ENCODE data around the gene ITGA8. TPM values are rescaled to one million over a fixed set of nuclear protein-coding genes. Genes with fewer than 3 reads are reported as not detected.

The ITGA8 gene
- total and polyA plus RNA-seq, 7 experiments from 2014 or later, result not detected

DNA sequence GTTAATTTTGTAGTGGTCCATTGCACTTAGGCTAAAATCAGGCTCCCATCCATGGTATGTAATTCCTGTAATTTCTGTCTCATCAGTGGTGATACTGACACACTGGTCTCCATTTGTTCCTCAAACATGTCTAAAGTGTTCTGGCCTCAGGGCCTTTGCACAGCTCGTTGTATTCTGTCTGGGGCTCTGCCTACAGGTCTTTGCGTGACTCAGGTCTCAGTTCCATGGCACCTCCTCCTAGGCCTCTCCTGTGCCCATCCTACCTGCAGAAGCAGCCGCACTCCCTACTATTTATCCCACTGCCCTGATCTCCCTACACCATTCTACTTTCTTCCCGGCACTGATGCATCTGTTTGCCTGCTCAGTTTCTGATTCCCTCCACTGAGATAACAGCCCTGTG is 173.8 kb downstream of the ITGA8 start:
- Mint-ChIP-seq H3K4me3 (no peak overlapping the region), H3K36me3 (peaks cover 0 to 4% (median 0%) of the 10 kb centered on the region in 5 donors), H3K27me3 (peaks cover 0 to 12% (median 7%) of the 10 kb centered on the region in 5 donors), H3K9me3 (peaks cover 0 to 24% (median 12%) of the 10 kb centered on the region in 11 donors), H3K4me1 (no peaks in the 10 kb centered on the region), H3K27ac (no peak overlapping the region)
- H3K36me3 ChIP-seq (ENCODE audit: control insufficient read depth in 2 of 3, insufficient read depth in 3 of 3, low read length in 3 of 3), result no peaks in the 10 kb centered on the region
- no peaks in the 10 kb centered on the region for H3K4me1 ChIP-seq (ENCODE audit: control insufficient read depth in 2 of 2, insufficient read depth in 2 of 2, low read length in 2 of 2)
- CTCF ChIA-PET, result no interaction called here
- H3K27me3 ChIP-seq (ENCODE audit: control insufficient read depth in 2 of 2, insufficient read depth in 2 of 2, low read length in 2 of 2), result no peaks in the 10 kb centered on the region
- POLR2A ChIA-PET, result no interaction called here
- intact Hi-C loops (cut with micrococcal nuclease), result no loop called here
- no peak overlapping the region for H3K27ac ChIP-seq (ENCODE audit: low read depth, low read length)
- DNase-seq (no peak), ATAC-seq (no peak)
- no peaks in the 10 kb centered on the region for H3K9me3 ChIP-seq (ENCODE audit: control insufficient read depth in 2 of 3, low read length in 3 of 3)
- H3K4me3 ChIP-seq (ENCODE audit: low read length), result no peak overlapping the region

DNA sequence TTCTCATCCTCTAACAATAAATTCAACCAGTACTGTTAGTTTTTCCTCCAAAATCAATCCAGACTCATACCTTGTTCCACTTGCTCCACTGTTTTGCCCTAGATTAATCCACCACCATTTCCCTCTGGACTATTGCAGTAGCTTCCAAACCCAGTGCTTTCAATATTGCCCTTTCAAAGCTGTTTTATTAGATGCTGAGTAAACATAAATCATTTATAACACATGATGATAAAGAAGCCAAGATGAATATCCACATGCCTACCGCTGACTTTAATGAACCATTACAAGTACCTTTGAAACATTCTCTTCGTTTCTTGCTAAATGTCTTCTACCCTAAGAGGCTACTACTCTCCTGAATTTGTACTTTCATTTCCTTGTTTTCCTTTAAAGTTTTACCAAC is 174.5 kb downstream of the ITGA8 start:
- Mint-ChIP-seq H3K4me1 (no peaks in the 10 kb centered on the region), H3K27ac (no peak overlapping the region), H3K36me3 (peaks cover 0 to 4% (median 0%) of the 10 kb centered on the region in 5 donors), H3K4me3 (no peak overlapping the region), H3K9me3 (peaks cover 0 to 24% (median 11%) of the 10 kb centered on the region in 11 donors), H3K27me3 (peaks cover 0 to 15% (median 3%) of the 10 kb centered on the region in 5 donors)
- intact Hi-C loops (cut with micrococcal nuclease), result no loop called here
- Histone ChIP-seq H3K27ac (ENCODE audit: low read depth, low read length) (no peak overlapping the region), H3K9me3 (ENCODE audit: control insufficient read depth in 2 of 3, low read length in 3 of 3) (no peaks in the 10 kb centered on the region), H3K4me3 (ENCODE audit: low read length) (no peak overlapping the region), H3K36me3 (ENCODE audit: control insufficient read depth in 2 of 3, insufficient read depth in 3 of 3, low read length in 3 of 3) (no peaks in the 10 kb centered on the region), H3K4me1 (ENCODE audit: control insufficient read depth in 2 of 2, insufficient read depth in 2 of 2, low read length in 2 of 2) (no peaks in the 10 kb centered on the region), H3K27me3 (ENCODE audit: control insufficient read depth in 2 of 2, insufficient read depth in 2 of 2, low read length in 2 of 2) (no peaks in the 10 kb centered on the region)
- ATAC-seq (no peak), DNase-seq (no peak)
- POLR2A ChIA-PET, result no interaction called here
- CTCF ChIA-PET, result no interaction called here

DNA sequence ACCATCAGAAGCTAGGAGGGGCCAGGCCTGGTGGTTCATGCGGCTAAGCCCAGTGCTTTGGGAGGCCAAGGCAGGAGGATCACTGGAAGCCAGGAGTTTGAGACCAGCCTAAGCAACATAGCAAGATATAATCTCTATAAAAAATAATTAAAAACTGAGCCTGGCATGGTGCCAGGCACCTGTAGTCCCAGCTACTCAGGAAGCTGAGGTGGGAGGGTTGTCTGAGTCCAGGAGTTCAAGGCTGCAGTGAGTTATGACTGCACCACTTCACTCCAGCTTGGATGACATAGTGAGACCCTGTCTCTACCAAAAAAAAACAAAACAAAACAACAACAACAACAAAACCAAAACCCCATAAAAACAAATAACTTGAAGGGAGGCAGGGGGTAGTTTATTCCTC is 175.7 kb downstream of the ITGA8 start:
- no peaks in the 10 kb centered on the region for H3K36me3 ChIP-seq (ENCODE audit: control insufficient read depth in 2 of 3, insufficient read depth in 3 of 3, low read length in 3 of 3)
- H3K27me3 ChIP-seq (ENCODE audit: control insufficient read depth in 2 of 2, insufficient read depth in 2 of 2, low read length in 2 of 2), result no peaks in the 10 kb centered on the region
- H3K4me3 ChIP-seq (ENCODE audit: low read length), result no peak overlapping the region
- DNase-seq (no peak), ATAC-seq (no peak)
- peaks cover 0 to 24% (median 11%) of the 10 kb centered on the region in 11 donors for H3K9me3 Mint-ChIP-seq
- H3K4me1 ChIP-seq (ENCODE audit: control insufficient read depth in 2 of 2, insufficient read depth in 2 of 2, low read length in 2 of 2), result no peaks in the 10 kb centered on the region
- no peak overlapping the region for H3K4me3 Mint-ChIP-seq
- ChIA-PET CTCF (no interaction called here), POLR2A (no interaction called here)
- H3K36me3 Mint-ChIP-seq, result peaks cover 0 to 4% (median 0%) of the 10 kb centered on the region in 5 donors
- peaks cover 0 to 21% (median 3%) of the 10 kb centered on the region in 5 donors for H3K27me3 Mint-ChIP-seq
- H3K27ac Mint-ChIP-seq, result no peak overlapping the region
- H3K9me3 ChIP-seq (ENCODE audit: control insufficient read depth in 2 of 3, low read length in 3 of 3), result no peaks in the 10 kb centered on the region
- H3K27ac ChIP-seq (ENCODE audit: low read depth, low read length), result no peak overlapping the region
- H3K4me1 Mint-ChIP-seq, result no peaks in the 10 kb centered on the region
- intact Hi-C loops (cut with micrococcal nuclease), result no loop called here

DNA sequence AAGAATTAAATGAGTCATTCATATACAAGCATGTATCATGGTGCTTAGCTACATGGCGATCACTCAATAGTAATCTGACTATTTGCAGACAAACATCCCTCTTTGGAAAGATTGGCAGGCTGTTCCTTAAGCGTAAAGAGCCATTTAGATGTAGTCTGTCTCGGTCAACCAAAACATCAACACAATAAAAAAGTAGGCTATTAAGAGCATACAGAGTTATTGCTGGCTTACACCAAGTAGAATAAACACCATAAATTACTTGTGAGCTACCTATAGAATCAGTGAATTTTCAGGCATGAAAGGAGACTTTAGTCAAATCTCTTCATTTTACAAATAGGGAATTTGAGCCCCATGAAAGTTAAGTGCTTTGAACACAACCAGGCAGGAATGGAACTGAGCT is 176.9 kb downstream of the ITGA8 start:
- intact Hi-C loops (cut with micrococcal nuclease), result no loop called here
- ATAC-seq (no peak), DNase-seq (no peak)
- ChIA-PET CTCF (no interaction called here), POLR2A (no interaction called here)
- no peaks in the 10 kb centered on the region for H3K27me3 ChIP-seq (ENCODE audit: control insufficient read depth in 2 of 2, insufficient read depth in 2 of 2, low read length in 2 of 2)
- H3K9me3 ChIP-seq (ENCODE audit: control insufficient read depth in 2 of 3, low read length in 3 of 3), result no peaks in the 10 kb centered on the region
- H3K4me3 Mint-ChIP-seq, result no peak overlapping the region
- no peaks in the 10 kb centered on the region for H3K4me1 Mint-ChIP-seq
- H3K4me3 ChIP-seq (ENCODE audit: low read length), result no peak overlapping the region
- H3K9me3 Mint-ChIP-seq, result peaks cover 0 to 24% (median 11%) of the 10 kb centered on the region in 11 donors
- no peaks in the 10 kb centered on the region for H3K36me3 ChIP-seq (ENCODE audit: control insufficient read depth in 2 of 3, insufficient read depth in 3 of 3, low read length in 3 of 3)
- no peaks in the 10 kb centered on the region for H3K4me1 ChIP-seq (ENCODE audit: control insufficient read depth in 2 of 2, insufficient read depth in 2 of 2, low read length in 2 of 2)
- H3K27ac Mint-ChIP-seq, result no peak overlapping the region
- H3K36me3 Mint-ChIP-seq, result peaks cover 0 to 4% (median 0%) of the 10 kb centered on the region in 5 donors
- no peak overlapping the region for H3K27ac ChIP-seq (ENCODE audit: low read depth, low read length)
- H3K27me3 Mint-ChIP-seq, result peaks cover 0 to 21% (median 4%) of the 10 kb centered on the region in 5 donors

DNA sequence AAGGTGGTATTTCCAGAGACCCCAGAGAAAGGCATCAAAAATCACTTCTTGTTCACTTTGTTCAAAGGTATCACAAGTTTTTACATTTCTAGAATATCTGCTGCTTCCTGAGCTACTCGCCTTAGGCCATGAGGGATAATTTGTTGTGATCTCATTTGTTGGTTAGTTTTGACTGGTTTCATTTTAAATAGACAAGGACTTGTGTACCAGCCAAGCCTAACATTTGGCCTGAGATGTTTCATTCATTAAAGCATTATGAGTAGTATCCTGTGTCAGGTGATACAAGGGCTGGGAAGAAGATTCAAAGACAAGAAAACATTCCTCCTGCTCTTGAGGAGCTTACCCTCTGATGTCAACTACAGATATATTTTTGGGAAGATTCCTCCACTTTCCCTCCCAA is 178.3 kb downstream of the ITGA8 start:
- Mint-ChIP-seq H3K27ac (no peak overlapping the region), H3K4me1 (no peaks in the 10 kb centered on the region), H3K4me3 (no peak overlapping the region), H3K27me3 (peaks cover 0 to 21% (median 11%) of the 10 kb centered on the region in 5 donors), H3K9me3 (peaks cover 0 to 24% (median 10%) of the 10 kb centered on the region in 11 donors), H3K36me3 (peaks cover 0 to 4% (median 0%) of the 10 kb centered on the region in 5 donors)
- intact Hi-C loops (cut with micrococcal nuclease), result no loop called here
- Histone ChIP-seq H3K9me3 (ENCODE audit: control insufficient read depth in 2 of 3, low read length in 3 of 3) (no peaks in the 10 kb centered on the region), H3K27ac (ENCODE audit: low read depth, low read length) (no peak overlapping the region), H3K36me3 (ENCODE audit: control insufficient read depth in 2 of 3, insufficient read depth in 3 of 3, low read length in 3 of 3) (no peaks in the 10 kb centered on the region), H3K27me3 (ENCODE audit: control insufficient read depth in 2 of 2, insufficient read depth in 2 of 2, low read length in 2 of 2) (no peaks in the 10 kb centered on the region), H3K4me3 (ENCODE audit: low read length) (no peak overlapping the region), H3K4me1 (ENCODE audit: control insufficient read depth in 2 of 2, insufficient read depth in 2 of 2, low read length in 2 of 2) (no peaks in the 10 kb centered on the region)
- ChIA-PET POLR2A (no interaction called here), CTCF (no interaction called here)
- no peak for ATAC-seq
- no peak for DNase-seq

DNA sequence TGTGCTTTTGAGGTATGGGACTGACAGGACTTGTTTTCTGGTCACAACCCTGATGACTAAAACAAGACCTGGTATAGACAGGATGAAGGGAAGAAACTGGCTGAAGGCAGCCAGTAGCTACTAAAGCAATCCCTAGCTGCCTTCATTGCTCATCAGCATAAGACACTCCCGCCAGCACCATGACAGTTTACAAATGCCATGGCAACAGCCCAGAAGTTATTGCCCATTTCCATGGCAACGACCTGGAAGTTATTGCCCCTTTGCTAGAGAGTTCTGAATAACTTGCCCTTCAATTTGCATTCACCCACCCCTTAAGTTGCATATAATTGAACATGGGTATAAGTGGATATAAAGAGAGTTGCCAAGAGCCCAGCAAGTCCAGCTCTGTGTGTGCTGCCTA is 179.0 kb downstream of the ITGA8 start:
- Histone ChIP-seq H3K36me3 (ENCODE audit: control insufficient read depth in 2 of 3, insufficient read depth in 3 of 3, low read length in 3 of 3) (no peaks in the 10 kb centered on the region), H3K9me3 (ENCODE audit: control insufficient read depth in 2 of 3, low read length in 3 of 3) (no peaks in the 10 kb centered on the region), H3K27me3 (ENCODE audit: control insufficient read depth in 2 of 2, insufficient read depth in 2 of 2, low read length in 2 of 2) (no peaks in the 10 kb centered on the region), H3K27ac (ENCODE audit: low read depth, low read length) (no peak overlapping the region), H3K4me3 (ENCODE audit: low read length) (no peak overlapping the region), H3K4me1 (ENCODE audit: control insufficient read depth in 2 of 2, insufficient read depth in 2 of 2, low read length in 2 of 2) (no peaks in the 10 kb centered on the region)
- no peaks in the 10 kb centered on the region for H3K4me1 Mint-ChIP-seq
- peaks cover 0 to 28% (median 10%) of the 10 kb centered on the region in 11 donors for H3K9me3 Mint-ChIP-seq
- DNase-seq (no peak), ATAC-seq (no peak)
- intact Hi-C loops (cut with micrococcal nuclease), result no loop called here
- peaks cover 0 to 21% (median 15%) of the 10 kb centered on the region in 5 donors for H3K27me3 Mint-ChIP-seq
- peaks cover 0 to 4% (median 0%) of the 10 kb centered on the region in 5 donors for H3K36me3 Mint-ChIP-seq
- ChIA-PET POLR2A (no interaction called here), CTCF (no interaction called here)
- H3K4me3 Mint-ChIP-seq, result no peak overlapping the region
- H3K27ac Mint-ChIP-seq, result no peak overlapping the region

DNA sequence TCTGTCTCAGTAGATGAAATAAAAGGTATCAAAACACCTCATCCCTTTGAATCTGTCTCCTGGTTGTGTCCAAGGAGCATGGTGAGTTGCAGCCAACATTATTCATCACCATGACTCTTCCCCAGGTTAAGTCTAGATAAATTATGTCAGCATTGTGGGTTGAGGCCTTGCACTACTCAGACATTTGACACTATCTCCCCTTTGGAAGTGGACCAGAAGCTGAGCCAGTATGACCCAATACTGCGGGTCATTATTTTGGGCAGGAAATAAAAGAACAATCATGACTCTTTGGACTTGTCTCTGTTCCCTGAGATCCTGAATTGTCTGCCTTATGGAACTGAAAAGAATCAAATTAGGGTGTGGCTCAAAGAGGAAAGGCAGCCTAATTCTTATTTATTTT is 180.5 kb downstream of the ITGA8 start:
- H3K4me1 ChIP-seq (ENCODE audit: control insufficient read depth in 2 of 2, insufficient read depth in 2 of 2, low read length in 2 of 2), result no peaks in the 10 kb centered on the region

More for the DNA sequence above, 180.5 kb downstream of the ITGA8 start:
- Mint-ChIP-seq H3K27ac (no peak overlapping the region), H3K4me3 (no peak overlapping the region), H3K4me1 (no peaks in the 10 kb centered on the region), H3K27me3 (peaks cover 0 to 20% (median 15%) of the 10 kb centered on the region in 5 donors), H3K36me3 (peaks cover 0 to 4% (median 0%) of the 10 kb centered on the region in 5 donors), H3K9me3 (peaks cover 0 to 16% (median 5%) of the 10 kb centered on the region in 11 donors)
- intact Hi-C loops (cut with micrococcal nuclease), result no loop called here
- ChIA-PET POLR2A (no interaction called here), CTCF (no interaction called here)
- Histone ChIP-seq H3K4me3 (ENCODE audit: low read length) (no peak overlapping the region), H3K36me3 (ENCODE audit: control insufficient read depth in 2 of 3, insufficient read depth in 3 of 3, low read length in 3 of 3) (no peaks in the 10 kb centered on the region), H3K27me3 (ENCODE audit: control insufficient read depth in 2 of 2, insufficient read depth in 2 of 2, low read length in 2 of 2) (no peaks in the 10 kb centered on the region), H3K27ac (ENCODE audit: low read depth, low read length) (no peak overlapping the region), H3K9me3 (ENCODE audit: control insufficient read depth in 2 of 3, low read length in 3 of 3) (no peaks in the 10 kb centered on the region)
- DNase-seq, result no peak
- no peak for ATAC-seq
